IPS DF 19.7 (cell line): ENCODE results near the gene TMED3.
"Not testable (repeated sequence)": the region's sequence is repeated elsewhere in the genome, so short reads cannot be mapped to it uniquely, and the experiment has no call there.

ENCODE experiments used
- DNase-seq: peaks from one replicate; pipeline ENCODE4 v3.0.0-alpha.2; 2013; ENCODE audit warnings: low read depth, low spot score

The TMED3 gene

DNA sequence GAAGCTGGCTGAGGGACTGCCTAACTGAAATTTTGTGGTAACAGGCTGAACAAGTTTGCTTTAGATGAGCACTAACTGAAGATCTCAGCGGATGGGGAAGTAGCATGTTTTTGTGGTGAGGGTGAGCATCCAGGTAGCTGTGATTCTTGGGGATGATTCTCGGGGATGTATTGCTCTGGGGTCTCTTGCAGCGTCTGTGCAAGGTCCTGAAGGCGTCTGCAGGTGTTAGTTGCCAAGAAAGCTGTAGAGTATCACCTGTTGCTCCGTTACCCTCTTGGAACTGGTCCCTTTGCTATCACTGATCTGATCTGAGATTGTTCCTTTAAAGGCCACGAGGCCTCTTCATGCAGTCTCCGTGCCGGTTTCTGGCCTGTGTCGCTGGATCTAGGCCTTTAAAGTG lies 6.0 kb downstream of the TMED3 start:
- no peak for DNase-seq

DNA sequence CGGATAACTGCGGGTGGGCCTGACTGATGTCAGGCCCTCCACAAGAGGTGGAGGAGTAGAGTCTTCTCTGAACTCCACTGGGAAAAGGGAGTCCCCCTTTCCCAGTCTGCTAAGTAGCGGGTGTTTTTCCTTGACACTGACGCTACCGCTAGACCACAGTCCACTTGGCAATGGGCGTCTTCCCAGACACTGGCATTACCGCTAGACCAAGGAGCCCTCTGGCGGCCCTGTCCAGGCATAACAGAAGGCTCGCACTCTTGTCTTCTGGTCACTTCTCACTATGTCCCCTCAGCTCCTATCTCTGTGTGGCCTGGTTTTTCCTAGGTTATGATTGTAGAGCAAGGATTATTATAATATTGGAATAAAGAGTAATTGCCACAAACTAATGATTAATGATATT lies 9.1 kb downstream of the TMED3 start:
- DNase-seq: not testable (repeated sequence)

DNA sequence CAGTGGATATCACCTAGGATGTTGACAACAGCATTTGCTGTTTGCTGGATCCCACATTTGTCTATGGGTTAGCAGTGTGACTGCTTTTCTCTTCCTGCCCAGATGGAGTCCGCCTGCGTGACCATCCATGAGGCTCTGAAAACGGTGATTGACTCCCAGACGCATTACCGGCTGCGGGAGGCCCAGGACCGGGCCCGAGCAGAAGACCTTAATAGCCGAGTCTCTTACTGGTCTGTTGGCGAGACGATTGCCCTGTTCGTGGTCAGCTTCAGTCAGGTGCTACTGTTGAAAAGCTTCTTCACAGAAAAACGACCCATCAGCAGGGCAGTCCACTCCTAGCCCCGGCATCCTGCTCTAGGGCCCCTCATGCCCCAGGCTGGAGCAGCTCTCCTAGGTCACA lies 11.0 kb downstream of the TMED3 start:
- DNase-seq: no peak

DNA sequence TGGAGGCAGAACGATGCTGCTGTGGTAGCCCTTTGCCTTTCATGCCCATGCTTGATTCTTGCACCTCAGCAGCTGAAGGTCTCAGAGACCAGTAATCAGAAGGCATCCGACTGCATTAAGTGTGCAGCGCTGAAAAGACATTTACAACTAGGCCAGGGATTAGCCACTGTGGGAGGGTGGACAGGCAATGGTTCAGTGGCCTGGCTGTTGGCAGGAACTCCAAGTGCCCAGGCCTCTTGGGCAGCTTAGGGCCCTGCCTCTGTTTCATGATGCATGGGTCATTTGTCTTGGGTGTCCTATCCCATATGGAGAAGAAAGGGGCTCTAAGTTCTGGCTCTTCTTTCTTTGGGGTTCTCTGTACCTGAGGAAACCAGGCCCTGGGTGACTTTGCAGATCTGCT lies 11.4 kb downstream of the TMED3 start:
- DNase-seq: no peak

DNA sequence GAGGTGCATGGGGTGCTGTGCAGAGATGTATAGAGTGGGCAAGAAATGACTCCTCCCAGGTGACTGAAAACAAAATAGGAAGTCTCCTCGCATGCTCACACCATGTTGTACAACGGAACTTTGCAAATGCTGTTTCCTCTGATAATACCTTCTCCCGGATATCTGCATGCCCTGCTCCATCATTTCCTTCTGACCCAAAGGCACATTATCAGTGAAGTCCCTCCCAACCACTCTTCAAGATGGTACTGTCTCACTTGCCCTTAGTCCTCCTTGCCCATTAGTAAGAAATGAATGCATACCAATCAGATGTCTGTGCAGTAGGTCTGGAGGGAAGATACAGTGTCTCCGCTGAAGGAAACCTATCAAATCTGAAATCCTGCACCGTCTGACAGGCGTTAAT lies 12.0 kb downstream of the TMED3 start:
- no peak for DNase-seq

DNA sequence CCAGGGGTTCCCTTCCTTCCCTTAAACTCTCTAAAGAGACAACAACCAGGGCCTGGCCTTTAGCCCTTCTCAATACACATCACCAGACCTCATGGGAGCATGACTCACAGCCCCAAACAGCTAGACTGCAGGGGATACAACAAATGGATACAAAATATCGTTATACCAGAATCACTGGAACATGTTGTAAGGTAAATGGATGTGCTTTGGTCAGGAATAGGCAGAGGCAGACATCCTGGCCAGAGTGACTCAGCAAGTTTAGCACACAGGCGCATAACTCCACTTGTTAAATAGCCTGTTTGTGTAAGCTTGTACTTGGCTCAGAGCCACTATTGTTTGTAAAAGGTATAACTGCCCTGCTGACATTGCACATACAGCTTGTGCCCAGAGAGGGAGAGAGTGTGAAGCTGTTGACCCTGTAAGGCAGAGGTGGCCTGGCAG lies 18.3 kb downstream of the TMED3 start:
- DNase-seq: no peak

DNA sequence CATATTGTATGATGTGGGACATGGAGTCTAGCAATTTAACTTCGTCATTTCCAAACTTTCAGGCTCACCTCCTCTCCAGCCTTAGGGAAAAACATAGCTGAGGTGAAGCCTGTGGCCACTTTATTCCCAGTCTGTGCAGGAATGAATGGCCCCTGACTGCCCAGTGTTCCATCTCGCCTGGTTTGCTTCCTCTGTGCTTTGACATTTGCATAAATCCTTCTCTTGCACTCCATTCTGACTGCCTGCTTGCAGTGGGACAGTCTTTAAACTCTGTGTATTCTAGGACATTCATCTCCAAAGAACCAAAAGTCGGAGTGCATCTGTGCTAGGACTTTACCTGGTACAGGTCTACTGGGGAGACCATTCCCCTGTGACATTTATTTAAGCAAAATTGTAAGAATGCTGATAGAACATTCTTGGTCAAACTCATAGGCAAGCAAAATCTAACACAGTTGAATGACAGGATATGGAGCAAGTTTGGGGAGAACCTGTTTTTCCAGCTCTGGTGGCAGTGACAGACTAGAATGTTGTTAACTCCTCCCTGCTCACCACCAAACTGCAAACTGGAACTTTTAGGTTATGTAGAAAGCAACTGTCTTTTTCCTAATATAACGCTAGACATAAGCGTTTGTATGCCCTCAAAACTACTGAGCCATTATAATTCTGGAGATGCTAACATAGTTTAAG lies 22.1 kb downstream of the TMED3 start:
- DNase-seq: no peak

DNA sequence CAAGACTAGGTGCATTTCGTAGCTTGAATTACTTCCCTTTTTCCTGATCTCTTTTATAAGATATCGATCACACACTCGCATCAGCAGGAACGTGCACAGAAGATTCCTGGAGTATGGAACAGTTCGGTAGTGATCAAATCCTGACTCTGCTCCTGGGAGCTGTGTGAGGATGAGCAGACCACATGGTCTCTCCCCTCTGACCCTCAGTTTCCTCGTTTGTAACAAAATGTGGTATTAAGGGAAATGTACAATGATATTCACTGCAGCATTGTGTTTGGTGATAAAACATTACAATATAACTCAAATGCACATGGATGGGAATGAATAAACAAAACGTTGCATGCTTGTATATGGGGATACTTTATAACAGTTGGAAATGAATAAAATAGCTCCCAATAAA lies 26.7 kb downstream of the TMED3 start:
- DNase-seq: no peak

DNA sequence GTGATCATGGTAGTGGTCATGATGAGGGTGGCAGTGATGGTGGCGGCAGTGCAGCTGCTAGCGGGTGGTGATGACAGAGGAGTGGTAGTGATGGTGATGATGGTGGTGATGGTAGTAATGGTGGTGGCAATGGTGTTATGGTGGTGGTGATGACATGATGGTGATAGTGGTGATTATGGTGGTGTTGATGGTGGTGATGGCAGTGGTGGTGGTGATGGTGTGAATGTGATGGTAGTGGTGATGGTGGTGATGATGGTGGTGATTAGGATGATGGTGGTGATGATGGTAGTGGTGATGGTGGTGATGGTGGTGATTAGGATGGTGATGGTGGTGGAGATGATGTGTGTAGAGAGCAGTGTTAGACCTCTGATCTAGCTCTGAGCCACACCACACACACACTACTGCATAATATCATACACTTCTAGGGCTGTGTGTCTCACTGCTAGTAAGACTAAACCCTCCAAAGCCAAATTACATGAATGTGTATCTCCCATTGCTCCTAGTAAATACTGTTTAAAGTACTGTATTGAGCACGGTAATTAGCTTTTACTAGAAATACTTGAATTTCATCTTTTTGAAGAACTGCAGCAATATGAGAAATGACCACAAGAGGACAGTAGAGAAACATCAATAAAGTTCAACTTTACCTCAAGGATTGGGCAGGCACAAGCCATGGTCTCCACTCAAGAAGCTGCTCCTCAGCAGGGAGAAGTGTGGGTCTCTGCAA lies 28.8 kb downstream of the TMED3 start:
- no peak for DNase-seq

DNA sequence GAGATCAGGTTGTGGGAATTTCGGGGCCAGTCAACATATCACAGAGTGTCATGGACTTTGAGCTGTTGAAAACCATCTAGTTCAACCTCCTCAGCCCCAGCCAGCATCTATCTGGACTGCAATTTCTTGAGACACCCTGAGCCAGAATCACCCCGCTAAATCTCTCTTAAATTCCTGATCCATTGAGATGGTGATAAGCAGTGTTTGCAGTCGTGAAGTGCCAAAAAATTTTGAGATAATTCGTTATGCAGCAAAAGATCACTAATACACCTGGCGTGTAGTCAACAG lies 29.3 kb downstream of the TMED3 start:
- no peak for DNase-seq

DNA sequence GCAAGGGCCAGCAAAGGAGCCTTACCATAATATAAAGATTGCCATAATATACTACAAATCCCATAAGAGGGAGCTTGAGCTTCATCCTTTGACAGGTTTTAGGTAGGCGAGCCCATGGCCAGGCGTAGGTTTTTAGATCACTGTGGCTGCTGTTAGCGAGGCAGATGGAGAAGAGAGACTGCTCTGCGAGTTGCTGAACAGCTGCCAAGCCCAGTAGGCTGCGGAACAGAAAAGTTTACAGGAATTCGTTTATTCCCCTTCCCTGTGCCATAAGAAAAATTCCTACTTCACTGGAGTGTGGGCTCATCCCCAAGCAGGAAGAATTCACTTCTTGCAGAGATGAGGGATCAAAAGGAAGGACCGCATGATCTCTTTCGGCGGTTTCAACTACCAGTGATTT lies 30.5 kb downstream of the TMED3 start:
- no peak for DNase-seq

DNA sequence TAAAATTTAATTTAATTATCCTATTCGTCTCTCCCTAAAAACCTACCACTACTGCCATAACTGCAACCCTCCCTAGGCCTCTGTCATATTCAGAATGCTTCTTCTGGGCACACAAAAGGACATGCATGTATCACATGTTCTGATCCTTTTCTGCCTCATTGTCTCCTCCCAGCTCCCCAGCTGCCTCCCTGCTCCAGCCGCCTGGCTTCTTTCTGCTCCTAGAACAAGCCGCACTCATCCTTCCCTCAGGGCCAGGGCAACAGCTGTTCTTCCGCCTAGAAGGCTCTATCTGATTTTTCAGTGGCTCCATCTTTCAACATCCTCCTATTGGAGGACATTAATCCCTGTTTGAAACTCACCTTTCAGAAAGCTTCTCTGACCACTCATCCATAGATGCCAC lies 38.6 kb downstream of the TMED3 start:
- DNase-seq: no peak

DNA sequence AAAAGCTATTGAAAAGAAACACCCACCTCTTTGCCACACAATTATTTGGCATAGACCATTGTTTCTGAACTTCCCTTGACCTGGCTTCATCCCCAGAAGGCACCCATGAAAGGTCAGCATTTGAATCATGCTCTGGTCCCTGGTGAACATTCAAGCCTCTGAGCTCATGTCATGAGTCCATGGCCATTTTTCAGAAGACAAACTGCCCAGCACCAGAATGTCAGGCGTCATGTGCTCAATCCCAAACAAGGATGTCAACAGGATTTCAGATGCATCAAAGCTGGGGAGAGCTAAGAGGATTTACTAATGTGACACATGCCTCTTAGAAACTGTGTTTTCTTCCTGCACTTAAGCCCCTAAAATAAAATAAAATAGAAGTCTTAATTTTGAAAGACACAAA lies 41.3 kb downstream of the TMED3 start:
- DNase-seq: no peak

DNA sequence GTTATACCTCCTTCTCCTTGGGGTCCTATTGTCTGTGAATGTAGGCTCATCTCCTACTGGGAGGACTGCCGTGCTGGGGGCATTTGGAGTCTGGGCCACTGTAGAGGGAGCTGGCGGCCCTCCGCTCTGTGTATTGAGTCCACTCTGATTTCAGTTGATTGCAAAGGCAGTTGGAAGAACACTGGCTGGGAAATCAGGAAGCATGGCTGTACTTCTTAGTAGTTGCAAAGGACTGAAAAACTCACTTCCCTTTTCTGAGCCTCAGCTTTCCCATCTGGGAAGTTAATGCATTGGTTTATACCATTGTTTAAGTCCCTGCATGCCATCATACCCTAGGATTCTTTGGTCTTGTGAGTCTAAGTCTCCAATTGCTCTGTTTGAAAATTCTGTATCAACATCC lies 46.7 kb downstream of the TMED3 start:
- DNase-seq: no peak

DNA sequence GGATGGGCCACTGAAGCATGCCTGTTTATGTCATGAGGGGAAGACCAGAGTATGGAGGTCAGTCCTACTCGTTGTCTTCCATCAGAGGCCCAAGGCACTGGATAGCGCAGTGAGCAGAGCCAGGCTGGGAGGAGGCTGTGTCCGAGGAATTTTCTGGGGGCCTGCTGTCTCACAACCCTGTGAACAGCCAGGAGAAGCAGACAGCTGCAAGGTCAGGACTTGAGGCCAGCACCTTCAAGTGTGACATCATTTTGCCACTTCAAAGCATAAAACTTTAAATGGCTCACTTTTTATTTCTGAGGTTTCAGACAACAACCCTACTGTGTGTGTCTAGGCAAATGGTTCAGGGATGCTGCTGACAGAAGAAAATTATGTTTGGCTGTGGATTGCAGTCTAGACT lies 47.2 kb downstream of the TMED3 start:
- no peak for DNase-seq

DNA sequence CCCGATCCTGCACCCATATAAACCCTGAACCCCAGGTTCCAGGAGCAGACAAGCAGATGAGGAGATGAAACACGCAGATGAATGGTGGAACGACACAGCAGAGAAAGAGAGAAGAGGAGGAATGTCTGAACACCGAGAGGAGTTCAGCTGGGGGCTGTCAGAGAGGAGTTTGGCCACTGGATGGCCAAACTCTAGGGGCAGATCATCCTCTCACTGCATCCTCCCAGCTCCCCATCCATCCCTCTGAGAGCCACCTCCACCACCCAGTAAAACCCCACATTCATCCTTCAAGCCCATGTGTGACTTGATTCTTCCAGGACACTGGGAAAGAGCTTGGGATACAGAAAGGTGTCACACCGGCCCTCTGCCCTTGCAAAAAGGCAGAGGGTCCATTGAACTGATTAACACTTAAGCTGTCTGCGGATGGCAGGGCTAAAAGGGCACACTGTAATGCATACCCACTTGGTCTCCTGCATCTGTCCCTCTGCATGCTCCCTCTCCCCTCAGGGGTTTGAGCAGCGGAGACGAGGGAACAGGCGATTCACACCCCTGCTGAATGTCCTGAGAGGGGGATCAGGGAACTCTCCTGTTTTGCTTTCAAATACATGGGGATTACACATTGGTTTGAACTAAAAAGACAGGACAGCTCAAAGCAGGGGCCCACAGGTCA lies 53.8 kb downstream of the TMED3 start:
- no peak for DNase-seq

DNA sequence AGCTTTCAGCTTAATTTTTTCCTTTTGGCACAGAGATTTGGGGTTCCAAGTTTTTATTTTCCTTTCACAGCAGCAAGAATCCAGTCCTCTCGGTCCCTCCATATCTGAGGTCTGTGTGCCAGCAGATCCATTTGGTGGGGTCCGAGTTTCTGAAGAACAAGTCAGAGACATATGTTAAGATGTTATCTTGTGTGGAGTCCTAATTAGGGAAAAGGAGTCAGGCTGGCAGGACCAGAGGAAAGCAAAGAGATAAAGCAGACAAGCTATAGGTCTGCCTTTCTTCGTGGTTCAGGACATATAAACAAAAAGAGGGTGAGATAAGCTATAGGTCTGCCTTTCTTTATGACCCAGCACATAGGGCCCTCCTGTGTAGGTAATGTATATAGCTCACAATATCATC lies 54.9 kb downstream of the TMED3 start:
- no peak for DNase-seq

DNA sequence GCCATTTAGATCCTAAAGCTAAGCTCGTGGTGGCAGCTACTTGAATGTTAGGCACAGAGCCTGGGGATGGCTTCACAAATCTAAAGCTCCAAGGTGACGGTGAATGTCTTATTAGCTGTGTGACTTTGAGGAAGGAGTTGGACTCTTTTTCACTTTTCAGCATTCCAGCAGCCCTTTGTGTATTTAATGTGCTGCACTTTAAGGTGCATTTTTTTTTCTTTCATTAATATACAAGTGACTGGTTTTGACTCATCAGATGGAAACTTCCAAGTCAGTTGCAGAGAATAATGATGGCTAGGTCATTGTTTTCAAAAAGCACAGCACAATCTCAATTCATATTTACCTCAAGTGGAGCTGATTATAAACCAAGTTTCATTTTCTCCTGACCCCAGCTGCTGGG lies 55.8 kb downstream of the TMED3 start:
- DNase-seq: no peak

DNA sequence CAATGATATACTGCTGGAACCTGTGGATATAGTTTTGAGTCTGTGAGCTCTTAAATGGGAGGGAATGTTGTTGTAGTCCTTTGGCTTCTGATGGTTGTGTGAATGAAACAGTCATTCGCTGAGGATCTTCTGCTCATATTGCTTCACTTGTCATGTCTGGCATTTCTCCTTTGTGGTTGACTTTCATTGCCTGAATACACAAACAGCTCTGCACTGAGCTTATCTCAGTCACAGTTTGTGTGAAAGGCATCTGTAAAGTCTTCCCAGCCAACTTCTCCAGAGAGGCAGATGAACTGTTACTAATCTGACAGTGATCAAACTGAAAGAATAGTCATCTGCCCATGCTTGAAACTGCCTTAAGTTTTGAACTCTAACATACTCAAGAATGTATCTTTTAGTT lies 59.8 kb downstream of the TMED3 start:
- no peak for DNase-seq

DNA sequence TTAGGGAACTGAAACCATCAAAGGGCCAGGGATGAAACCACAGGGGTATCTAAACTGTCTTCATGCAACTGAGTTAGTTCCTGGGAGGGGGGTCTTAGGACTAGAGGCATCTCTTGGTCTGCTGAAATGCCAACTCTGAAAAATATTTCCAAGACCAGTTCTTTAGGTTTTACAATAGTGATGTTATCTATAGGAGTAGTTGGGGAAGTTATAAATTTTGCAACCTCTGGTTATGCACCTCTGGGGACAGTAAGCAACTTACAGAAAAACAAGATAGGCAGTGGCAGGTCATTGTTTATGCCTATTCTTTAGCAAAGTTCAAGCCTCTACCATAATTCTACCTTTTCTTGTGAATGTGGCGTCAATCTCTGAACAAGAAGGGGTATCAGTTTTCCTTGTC lies 60.7 kb downstream of the TMED3 start:
- no peak for DNase-seq

DNA sequence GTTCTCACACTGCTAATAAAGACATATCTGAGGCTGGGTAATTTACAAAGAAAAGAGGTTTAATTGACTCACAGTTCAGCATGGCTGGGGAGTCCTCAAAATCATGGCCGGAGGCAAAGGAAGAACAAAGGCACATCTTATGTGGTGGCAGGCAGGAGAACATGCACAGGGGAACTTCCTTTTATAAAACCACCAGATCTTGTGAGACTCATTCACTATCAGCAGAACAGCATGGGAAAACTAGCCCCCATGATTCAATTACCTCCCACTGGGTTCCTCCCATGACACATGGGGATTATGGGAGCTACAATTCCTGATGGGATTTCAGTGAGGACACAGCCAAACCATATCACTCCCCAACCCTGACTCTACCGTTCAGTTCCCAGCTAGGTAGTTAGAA lies 61.5 kb downstream of the TMED3 start:
- DNase-seq: no peak
